GM21825 (cell line): Measurements from ENCODE around the gene TNFAIP1.
A peak's percentile ranks its signal among the peaks of the same experiment; 100 is the strongest.

ENCODE experiments used
- ATAC-seq: cut with Tn5 transposase; IDR thresholded peaks from one replicate; pipeline ENCODE4 v1.9.1; 2021; ENCODE audit warnings: mild to moderate bottlenecking, moderate library complexity; ENCODE audit not compliant: unreplicated experiment

Gene TNFAIP1

DNA sequence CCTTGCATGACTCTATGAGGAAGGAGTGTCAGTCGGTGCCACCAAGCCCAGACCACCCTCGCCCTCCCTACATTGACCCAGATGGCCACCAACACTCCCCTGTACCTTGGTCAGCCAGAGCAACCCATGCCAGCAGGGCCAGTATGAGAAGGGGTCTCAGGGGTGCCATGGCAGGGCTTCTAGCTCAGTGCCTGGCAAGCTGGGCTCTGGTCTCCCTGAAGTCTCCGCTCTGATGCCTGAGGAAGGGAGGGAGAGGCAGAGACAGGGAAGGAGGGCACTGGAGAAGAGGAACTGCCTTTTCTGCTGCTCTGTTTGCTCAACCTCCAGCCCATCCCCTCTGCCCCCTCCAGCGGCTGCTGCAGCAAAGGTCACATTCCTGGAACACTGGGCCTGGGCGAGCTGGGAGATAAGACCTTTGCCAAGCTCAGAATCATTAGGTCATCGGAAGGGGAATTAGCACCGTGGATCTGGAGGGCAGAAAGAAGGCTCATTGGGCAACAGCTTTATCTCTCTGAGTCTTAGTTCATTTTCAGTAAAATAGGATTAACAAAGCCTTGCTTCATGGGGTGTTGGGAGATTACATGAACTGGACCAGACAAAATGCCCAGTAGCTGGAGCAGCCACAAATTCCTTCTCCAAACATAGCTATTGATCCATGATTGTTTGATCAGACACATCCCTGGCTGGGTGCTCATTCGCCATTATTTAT lies 34.6 kb downstream of the TNFAIP1 start, which contains the start of gene VTN:
Gene VTN, minus strand, starts transcription at position 273 of the 709 bp plus-strand sequence. Its CDS starts 104 bp downstream, at position 169.
- no peak for ATAC-seq

DNA sequence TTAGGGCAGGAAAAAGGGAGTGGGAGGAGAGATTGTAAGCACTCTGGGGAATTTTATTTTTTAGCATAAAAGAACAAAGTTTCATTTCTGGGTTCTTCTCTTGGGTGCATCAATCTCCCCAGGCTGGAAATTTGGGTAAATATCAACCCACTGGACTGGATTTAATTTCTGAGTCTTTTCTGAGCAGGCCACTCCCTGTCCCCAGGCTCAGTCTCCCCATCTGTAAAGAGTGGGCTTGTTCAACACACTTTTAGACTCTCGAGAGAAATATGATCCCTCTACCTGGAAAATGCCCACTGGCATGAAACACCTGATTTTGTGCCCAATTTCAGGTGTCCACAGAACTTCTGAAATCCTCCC lies 35.2 kb downstream of the TNFAIP1 start:
- ATAC-seq = no peak

DNA sequence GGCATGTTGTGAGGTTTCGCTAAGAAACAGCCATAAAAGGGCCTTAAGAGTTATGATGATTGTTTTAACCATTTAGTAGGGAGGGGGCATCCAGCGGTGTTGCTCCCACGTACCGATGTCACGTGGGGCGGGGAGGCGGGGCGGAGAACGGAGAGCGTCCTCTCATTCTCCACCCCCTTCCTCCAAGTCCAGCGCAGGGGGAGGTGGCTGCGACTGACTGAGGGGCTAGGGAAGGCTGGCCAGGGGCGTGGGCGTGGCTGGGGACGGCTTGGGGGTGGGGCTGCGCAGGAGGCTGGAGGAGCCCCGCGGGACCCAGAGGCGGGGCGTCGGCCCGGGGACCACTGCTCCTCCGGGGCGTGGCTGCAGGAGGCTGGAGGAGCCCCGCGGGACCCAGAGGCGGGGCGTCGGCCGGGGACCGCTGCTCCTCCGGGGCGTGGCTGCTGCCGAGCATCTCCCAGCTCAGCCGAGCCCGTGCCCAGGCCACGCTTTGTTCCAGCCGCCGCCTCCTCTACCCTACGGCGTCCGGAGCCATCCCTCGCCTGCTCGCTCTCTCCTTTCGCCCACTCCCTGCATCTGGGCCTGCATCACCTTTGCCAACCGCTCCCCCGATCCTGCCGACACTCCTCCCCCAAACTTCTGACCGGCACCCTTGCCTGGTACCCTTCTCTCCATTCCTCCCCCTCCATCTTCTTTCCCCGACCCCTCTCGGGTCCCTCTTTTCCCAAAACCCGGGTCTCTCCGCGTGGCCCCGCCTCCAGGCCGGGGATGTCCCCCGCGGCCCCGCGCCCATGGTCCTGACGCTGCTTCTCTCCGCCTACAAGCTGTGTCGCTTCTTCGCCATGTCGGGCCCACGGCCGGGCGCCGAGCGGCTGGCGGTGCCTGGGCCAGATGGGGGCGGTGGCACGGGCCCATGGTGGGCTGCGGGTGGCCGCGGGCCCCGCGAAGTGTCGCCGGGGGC lies 36.0 kb downstream of the TNFAIP1 start, which contains the start of gene SARM1:
Gene SARM1, plus strand, starts transcription at position 450 of the 958 bp plus-strand sequence. Its CDS starts 339 bp downstream, at position 789.
- peak; percentile 63 for ATAC-seq

DNA sequence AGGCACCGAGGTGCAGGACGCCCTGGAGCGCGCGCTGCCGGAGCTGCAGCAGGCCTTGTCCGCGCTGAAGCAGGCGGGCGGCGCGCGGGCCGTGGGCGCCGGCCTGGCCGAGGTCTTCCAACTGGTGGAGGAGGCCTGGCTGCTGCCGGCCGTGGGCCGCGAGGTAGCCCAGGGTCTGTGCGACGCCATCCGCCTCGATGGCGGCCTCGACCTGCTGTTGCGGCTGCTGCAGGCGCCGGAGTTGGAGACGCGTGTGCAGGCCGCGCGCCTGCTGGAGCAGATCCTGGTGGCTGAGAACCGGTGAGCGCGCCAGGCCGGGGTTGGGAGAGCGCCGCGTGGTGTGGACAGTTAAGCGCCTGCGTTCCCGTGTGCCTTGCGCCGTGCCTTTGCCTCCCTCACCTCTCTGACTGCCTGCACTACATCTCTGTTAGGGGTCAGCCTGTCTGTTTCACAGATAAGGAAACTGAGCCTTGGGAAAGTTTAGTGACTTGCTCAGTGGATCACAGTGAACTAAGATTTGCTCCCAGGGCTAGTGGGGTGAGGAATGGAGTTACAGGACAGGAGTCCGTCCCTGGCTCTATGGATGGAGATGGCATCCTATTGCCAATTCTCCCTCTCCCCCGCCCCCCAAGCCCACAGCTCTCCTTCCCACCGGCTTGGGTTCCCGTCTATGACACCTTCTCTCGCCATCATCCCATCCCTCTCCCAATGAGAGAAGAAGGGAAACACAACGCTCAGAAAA lies 36.8 kb downstream of the TNFAIP1 start:
- ATAC-seq = peak; percentile 21

DNA sequence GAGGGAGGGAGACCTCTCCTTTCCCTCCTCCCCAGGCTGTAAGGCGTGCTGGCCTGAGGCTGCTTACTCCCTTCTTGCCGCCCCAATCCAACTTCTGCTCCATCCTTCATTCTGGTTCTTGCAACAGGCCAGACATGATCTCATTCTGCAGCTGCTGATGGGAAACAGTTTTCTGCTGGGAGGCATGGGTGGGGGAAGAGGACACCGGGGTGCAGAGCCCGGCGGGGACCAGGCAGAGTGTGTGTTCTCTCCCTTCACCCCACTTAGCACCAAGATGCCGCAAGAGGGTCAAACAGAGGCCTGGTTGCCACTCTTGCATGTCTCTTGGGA lies 37.3 kb downstream of the TNFAIP1 start:
- no peak for ATAC-seq

DNA sequence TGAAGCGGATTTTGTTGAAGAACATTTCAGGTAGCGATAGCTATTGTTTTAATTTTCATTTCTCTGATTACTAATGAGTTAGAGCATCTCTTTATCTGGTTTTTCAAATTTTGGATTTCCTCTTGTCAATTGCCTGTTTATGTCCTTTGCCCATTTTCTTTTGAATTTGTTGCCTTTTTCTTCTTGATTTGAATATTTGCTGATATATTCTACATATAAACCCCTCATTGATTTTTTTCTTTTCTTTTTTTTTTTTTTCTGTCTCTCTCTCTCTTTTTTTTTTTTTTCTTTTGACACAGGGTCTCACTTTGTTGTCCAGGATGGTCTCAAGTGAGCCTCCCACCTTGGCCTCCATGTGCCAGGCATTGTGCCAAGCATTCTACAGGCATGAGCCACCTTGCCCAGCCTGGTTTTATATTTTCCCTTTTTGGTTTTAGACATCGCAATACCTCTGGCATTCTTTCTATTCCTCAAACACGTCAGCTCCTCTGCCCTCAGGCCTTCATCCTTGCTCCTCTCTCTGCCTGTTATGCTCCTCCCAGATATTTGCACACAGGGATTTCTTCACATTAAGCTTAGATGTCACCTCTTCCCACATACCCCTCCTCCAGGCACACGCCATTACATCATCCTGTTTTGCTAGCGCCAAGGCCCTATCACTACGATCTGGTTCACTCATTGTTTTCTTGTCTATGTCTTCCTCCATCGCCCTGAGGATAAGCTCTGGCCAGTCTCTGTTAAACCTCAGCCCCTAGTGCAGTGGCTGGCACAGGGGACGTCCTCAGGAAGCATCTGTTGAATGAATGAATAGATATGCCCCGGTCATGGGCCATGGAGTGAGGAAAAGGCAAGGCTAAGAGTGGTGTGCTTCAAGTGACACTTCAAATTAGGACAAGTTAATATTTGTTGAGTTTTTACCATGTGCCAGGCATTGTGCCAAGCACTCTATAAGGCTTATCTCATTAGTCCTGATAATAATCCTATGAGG lies 44.5 kb downstream of the TNFAIP1 start:
- no peak for ATAC-seq

DNA sequence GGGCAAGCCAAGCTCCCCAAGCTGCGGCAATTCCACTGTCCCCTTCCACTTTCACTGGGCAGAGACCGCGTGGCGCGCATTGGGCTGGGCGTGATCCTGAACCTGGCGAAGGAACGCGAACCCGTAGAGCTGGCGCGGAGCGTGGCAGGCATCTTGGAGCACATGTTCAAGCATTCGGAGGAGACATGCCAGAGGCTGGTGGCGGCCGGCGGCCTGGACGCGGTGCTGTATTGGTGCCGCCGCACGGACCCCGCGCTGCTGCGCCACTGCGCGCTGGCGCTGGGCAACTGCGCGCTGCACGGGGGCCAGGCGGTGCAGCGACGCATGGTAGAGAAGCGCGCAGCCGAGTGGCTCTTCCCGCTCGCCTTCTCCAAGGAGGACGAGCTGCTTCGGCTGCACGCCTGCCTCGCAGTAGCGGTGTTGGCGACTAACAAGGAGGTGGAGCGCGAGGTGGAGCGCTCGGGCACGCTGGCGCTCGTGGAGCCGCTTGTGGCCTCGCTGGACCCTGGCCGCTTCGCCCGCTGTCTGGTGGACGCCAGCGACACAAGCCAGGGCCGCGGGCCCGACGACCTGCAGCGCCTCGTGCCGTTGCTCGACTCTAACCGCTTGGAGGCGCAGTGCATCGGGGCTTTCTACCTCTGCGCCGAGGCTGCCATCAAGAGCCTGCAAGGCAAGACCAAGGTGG lies 45.7 kb downstream of the TNFAIP1 start:
- no peak for ATAC-seq

DNA sequence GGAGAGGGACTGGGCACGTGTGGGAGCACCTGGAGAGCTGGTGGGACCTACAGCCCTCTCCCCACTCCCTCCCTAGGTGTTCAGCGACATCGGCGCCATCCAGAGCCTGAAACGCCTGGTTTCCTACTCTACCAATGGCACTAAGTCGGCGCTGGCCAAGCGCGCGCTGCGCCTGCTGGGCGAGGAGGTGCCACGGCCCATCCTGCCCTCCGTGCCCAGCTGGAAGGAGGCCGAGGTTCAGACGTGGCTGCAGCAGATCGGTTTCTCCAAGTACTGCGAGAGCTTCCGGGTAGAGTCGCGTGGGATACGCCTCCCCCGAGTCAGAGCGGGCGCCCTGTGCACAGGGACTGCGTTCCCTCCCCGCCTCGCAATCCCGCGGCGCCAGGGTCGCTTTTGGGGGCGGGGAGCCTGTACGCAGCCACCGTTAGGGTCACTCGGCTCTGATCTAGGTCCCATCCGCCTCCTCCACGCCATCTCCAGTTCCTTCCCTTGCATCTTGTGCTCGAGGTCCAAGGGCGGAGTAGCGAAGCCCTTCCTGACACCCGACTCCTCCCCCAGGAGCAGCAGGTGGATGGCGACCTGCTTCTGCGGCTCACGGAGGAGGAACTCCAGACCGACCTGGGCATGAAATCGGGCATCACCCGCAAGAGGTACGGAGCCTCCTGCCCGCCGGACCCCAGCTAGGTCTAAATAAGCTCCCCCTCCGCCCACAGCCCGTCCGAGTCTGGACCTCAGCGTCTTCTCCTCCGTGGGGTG lies 48.9 kb downstream of the TNFAIP1 start:
- ATAC-seq = peak; percentile 88

DNA sequence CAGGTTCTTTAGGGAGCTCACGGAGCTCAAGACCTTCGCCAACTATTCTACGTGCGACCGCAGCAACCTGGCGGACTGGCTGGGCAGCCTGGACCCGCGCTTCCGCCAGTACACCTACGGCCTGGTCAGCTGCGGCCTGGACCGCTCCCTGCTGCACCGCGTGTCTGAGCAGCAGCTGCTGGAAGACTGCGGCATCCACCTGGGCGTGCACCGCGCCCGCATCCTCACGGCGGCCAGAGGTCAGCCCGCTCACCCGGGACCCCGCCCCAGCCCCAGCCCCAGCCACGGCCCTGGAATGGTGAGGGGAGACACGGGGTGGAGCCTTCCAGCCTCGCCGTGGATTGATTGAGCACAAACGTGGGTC lies 49.5 kb downstream of the TNFAIP1 start:
- no peak for ATAC-seq

DNA sequence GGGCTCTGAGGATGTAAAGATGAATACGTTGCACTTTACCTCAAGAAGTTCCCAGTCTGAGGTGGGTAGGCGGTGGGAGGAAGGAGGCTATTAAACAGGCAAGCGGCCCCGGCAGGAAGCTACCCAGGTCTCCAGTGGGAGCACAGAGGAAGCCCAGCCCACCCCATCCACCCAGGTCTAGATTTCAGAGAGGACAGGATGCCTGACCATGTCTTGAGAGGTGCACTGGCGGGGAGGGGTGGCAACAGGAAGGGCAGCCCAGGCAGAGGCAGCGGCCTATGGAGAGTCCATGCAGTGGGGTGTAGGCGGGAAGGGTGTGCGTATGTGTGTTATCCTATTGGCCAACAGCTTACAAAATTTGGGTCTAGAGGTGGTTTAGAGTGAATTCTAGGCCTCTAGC lies 49.8 kb downstream of the TNFAIP1 start:
- no peak for ATAC-seq

DNA sequence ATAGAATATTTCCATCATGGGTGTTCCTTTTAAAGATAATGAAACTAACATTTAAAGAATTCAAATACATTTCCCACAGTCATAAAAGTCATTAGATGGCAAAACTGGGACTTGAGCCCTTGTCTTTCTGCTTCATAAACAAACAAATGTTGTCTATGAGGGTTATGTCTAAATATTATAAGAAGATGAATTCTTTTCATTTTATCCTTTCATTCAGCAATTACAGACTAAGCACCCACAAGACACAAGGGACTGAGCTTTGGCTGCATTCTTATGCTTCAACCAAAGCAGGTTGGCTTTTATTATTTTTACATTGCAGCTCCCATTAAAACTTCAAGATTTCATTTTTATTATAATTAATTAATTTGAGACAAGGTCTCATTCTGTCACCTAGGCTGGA lies 50.8 kb downstream of the TNFAIP1 start:
- no peak for ATAC-seq

DNA sequence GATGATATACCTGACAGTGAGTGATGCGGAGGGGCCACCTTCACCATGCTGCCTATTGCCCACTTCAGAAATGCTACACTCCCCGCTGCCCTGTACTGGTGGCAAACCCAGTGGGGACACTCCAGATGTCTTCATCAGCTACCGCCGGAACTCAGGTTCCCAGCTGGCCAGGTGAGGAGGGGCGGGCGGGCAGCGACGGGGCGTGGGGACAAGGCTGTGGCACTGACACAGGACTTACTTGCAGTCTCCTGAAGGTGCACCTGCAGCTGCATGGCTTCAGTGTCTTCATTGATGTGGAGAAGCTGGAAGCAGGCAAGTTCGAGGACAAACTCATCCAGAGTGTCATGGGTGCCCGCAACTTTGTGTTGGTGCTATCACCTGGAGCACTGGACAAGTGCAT lies 52.5 kb downstream of the TNFAIP1 start:
- ATAC-seq = no peak

DNA sequence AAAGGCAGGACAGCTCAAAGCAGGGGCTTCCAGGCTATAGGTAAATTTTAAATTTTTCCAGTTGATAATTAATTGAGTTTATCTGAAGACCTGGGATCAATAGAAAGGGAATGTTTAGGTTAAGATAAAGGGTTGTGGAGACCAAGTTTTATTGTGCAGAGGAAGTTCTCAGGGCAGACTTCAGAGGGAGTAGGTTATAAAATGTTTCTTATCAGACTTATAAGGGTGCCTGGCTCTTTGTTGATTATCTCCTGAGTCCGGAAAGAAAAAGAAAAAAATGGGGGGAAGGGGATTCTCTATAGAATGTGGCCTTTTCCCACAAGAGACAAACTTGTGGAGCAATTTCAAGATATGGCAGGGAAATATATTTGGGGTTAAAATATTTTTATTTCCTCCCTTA lies 54.6 kb downstream of the TNFAIP1 start:
- no peak for ATAC-seq

DNA sequence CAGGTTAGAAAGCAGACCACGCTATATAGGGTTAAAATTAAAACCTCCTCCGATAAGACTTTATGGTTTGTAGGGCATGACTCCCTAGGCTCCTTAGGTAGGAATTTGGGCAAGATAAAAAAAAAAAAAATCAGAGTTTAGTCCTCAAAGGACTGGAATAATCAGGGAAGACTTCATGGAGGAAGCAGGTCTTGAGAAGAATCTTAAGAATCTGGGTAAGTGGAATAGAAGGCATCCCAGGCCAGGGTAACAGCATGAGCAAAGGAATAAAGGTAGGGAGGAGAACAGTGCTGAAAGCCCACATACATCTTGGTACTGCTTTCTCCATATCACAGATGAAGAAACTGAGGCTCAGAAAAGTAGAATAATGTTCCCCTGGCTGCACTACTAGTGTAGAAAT lies 55.0 kb downstream of the TNFAIP1 start:
- ATAC-seq = no peak

DNA sequence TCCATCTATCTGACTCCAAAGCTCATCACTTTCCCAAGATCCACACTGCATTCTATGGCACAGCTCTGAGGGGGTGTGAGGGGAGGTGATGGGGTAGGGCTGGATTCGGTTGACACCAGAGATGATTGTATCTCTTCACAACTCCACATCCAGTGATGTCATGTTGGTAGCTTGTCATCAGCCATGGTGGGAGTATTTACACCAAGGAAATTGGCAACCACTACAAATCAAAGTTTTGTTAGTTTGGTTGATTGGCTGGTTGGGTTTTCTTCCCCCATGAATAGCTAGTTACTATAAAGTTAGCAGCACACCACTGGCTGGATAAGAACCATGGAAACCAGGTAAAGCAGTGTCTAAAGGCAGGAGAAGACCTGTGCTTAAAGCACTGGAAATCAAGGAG lies 55.4 kb downstream of the TNFAIP1 start:
- no peak for ATAC-seq

DNA sequence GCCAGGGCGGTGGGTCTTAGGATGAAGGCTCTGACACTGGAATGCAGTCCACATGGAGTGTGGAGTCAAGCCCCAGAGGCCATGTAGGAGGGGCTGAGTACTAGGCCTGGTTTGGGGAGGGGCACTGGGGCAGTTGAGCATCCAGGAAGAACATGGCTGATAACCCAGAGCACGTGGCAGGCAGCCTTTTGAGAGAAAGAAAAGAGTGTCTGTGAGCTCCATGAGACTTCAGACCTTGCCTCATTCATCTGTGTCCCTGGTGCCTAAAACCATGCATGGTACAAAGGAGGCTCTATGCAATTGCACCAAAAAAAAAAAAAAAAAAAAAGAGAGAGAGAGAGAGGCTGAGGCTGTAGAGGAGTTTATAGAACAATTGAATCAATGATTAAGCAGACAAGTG lies 55.8 kb downstream of the TNFAIP1 start:
- ATAC-seq = no peak

DNA sequence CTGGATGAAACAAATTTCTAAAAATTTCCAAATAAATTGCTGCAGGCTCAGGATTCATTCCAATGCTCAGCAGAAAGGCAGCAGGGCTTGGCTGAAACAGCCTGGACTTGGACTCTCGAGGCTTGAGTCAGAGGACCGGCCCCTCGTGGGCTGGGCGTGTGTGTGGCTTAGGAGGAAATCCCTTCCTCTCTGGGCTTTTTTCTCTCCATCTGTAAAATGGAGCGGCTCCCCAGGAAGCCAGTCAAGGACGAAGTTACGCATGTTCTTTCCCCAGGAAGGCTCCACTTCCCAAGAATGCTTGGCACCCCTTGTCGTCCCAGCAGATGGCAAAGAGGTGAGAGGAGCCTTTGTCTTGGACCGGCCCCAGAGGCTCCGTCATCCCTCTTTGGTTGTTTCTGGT lies 56.9 kb downstream of the TNFAIP1 start:
- ATAC-seq = no peak

DNA sequence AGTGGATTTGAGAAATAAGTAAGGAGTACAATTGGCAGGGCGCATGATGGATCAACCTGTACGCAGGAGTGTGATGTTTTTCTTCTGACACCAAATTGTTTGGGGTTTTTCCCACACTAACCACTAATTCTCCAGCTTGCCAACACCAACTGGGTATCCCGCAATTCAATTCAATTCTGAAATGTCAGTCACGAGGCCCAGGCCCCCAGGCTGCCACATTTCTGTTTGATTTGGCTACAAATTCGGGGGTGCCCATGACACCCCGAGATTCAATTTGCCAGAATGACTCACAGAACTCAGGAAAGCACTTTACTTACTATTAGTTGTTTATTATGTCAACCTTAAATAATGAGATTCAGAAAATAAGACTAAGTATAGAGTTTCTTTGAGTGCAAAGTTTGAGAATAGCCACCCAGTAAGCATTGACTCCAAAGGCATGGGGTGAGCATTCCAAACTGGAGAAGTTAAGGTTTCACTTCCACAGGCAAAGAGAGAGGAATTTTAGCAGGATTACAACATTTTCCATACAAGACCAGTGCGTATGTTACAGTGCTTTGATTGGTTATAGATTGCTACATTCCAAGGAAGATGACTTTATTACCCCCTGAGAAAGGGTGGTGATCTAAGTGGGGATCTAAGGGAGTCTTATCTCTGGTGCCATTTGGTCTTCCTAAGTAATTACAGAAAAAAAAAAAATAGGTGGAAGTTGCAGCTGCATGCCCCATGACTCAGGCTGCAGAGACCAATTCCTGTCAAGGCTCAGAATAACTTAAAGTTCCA lies 59.0 kb downstream of the TNFAIP1 start:
- no peak for ATAC-seq
